VCaP (cell line): Measurements from ENCODE around the gene MRPL33.

Experiments
- H3K27ac ChIP-seq: fragments of 450-650 bp; 2 replicates; pipeline ENCODE4 v1.5.1; 2017
- TF ChIP-seq, protein P1 (sequence below): fragments of 450-650 bp; conservative IDR thresholded peaks from 2 replicates; pipeline ENCODE4 v1.5.1; 2017; ENCODE audit warnings: mild to moderate bottlenecking, moderate library complexity

The MRPL33 gene

DNA sequence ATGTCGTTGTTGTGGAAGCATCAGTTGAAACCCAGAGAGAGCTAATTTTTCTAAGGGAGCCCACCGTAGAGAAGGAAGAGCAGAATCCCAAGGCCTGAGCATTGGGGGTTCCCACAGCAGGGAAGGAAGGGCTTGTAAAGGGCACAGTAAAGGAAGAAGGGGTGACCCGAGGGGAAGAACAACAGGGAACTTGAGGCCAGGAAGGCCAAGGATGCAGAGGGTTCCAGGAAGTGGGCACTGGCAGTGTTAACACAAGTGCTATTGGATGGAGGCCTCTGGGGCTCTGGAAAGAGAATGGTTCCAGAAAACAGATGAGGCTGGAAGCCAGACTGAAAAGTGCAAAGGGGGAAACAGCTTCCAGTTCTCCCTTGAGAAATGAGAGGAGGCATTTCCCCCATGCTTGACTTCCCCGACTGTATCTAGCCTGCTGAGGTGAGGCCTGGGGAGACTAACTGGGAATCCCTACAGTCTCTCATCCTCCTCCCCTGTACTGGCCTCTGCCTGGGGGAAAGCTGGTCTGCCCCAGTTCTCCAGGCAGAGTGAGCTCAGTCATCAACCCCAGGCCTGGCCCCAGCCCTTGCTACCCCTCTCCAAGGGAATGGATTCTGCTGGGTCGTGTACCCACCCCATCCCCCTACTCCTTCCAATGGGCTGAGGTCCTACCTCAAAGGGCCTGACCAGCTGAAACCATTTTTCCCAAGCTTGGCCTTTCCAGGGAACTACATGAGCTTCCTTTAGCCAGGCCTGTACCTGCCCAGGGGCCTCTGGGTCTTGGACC, 43.2 kb upstream of the MRPL33 start:
- TF ChIP-seq, protein P1, sequence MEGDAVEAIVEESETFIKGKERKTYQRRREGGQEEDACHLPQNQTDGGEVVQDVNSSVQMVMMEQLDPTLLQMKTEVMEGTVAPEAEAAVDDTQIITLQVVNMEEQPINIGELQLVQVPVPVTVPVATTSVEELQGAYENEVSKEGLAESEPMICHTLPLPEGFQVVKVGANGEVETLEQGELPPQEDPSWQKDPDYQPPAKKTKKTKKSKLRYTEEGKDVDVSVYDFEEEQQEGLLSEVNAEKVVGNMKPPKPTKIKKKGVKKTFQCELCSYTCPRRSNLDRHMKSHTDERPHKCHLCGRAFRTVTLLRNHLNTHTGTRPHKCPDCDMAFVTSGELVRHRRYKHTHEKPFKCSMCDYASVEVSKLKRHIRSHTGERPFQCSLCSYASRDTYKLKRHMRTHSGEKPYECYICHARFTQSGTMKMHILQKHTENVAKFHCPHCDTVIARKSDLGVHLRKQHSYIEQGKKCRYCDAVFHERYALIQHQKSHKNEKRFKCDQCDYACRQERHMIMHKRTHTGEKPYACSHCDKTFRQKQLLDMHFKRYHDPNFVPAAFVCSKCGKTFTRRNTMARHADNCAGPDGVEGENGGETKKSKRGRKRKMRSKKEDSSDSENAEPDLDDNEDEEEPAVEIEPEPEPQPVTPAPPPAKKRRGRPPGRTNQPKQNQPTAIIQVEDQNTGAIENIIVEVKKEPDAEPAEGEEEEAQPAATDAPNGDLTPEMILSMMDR: no peak
- H3K27ac ChIP-seq: no peak overlapping the region

DNA sequence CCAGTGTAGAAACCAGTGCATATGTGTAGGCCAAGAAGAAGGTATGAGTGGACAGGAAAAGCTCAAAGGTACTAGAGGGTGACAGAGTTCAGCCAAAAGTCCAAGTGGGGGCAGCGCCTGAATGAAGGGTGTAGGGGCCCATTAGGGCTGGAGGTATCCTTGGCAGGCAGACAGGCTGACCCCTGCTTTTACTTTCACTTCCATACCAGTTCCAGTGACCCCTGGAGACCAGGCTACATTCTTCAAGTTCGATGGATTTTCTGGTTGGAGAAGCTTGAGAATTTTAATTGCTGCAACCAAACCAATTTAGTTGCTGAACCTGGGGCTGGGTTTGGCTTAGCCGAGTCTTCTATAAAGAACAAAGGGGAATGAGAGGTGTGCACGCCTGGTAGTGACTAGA, 42.3 kb upstream of the MRPL33 start:
- no peak overlapping the region for H3K27ac ChIP-seq
- TF ChIP-seq, protein P1: no peak

DNA sequence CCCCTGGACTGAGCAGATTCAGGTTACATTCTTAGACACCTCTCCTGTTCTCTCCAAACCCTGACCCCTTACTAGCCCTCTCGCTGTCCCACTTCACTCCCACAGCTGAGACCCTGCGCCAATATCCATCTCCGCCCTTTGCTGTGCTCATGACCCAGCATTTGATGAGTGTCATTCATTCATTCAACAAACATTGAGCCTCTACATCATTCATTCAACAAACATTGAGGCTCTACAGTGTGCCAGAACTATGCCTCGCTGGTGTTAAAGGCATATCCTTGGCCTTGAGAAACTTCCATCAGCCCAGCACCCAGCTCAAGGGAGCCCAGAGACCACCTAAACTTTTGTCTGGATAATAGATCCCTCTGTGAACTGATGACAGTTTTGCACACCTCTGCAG, 41.9 kb upstream of the MRPL33 start:
- no peak overlapping the region for H3K27ac ChIP-seq

DNA sequence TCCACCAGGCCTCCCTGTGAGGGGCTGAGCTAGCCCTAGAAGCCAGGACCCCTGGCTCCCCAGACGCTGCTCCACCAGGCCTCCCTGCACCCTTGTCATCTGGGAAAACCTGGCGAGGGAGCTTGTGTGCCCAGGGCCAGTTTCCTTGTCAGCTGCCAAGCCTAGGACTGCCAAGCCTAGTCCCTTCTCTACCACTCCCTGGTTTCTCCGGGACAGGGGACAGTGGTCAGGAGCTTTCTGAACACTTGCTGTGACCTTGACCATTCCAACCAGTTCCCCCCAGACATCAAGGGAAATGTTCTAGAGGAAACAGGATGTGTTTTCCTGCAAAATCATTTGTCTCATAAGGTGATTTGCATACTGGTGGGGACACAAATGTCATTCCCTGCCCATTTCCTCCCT, 41.3 kb upstream of the MRPL33 start:
- TF ChIP-seq, protein P1: no peak
- no peak overlapping the region for H3K27ac ChIP-seq

More for the DNA sequence above, 41.9 kb upstream of the MRPL33 start:
- TF ChIP-seq, protein P1: no peak

DNA sequence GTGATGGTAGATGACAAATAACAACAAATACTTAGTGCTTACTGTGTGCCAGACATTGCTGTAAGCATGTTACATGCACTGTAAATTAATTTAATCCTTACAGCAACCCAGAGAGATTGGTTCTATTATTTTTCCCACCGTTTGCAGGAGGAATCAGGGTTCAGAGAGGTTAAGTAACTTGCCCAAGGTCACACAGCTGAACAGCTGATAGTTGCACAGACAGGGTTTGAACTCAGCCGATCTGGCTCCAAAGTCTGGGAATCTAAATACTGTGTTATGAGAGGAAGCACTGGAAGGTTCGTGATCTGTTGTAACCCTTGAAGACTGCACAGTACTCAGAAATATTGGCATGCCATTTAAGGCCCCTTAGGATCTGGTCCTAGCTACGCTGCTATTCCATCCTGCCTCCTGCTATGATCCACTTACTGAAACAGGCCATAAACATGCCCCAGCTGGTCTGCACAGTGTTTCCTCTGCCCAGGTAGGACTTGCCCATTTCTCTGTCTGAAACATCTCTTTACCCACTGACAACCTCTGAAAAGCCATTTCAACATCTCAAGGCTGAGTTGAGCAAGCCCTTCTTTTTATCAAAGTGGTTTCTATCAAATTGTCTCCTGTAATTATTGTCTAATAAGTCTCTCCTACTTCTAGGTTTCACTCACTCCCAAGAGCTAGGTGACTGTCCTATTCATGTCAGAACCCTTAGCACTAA, 40.4 kb upstream of the MRPL33 start:
- TF ChIP-seq, protein P1: no peak
- no peak overlapping the region for H3K27ac ChIP-seq

DNA sequence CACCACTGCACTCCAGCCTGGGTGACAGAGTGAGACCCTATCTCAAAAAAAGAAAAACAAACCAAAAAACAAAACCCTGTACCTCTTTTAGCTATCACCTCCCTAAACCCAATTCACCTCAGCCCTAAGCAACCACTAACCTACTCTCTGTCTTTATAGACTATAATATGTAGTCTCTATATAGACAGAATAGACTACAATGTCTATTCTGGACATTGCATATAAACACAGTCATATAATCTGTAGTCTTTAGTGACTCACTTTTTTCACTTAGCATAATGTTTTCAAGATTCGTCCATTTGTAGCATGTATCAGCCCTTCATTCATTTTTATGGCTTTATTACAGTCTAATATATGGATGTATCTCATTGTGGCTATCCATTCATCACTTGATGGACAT, 37.2 kb upstream of the MRPL33 start:
- no peak overlapping the region for H3K27ac ChIP-seq
- TF ChIP-seq, protein P1: no peak

DNA sequence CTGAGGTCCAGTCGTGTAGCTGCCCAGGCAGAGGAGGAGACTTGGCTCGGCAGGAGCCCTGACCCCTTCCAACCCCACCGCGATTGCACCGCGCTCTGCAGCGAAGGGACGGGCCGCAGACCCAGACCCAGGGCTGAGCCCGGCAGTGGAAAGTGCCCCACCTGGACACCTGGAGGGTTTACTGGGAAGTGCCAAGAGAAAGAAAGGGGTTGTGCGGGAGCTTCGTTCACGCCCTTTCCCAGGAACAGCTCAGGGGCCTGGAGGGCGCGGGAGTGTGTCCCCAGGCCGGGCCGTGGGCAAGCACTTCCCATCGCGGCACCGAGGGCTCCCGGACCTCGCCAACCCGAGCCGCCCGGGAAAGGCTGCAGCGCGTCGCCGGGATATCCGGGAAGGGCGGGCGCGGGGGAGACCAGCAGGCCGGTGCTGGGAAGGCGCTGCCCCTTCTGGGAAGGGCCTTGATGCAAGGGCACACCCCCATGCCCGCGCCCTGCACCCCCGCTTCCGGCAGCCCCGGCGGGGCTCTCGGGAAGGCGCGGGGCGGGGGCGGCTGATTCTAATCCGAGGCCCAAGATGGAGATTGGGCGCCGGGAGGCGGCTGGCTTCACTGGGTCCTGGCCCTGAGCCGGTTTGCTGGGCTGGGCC, 36.1 kb upstream of the MRPL33 start:
- TF ChIP-seq, protein P1: no peak
- H3K27ac ChIP-seq: no peak overlapping the region
